ENCODE results near the gene MS4A7. TPM values are rescaled to one million over a fixed set of nuclear protein-coding genes. Genes with fewer than 3 reads are reported as not detected.

MS4A7 gene
- total RNA-seq, 6 experiments from 2014 or later = not detected

DNA sequence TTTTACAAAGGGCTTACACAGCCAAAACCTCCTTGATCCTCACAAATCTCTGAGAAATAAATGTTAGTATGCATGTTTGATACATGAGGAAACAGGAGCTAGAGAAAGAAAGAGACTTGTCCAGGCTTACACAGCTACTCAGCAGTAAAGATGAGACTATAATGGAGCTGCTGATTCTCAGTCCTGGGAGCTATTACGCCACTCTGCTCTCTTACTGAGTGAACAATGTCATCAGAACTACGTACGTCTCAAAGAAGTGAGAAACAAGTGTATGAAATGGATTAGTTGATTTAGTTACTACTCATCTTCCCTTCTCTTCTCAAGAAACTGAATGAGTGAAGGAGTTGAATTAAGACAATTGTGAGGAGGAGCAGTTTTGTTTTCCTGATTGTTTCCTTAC is 39.0 kb upstream of the MS4A7 start:
- no peaks in the 10 kb centered on the region for H3K36me3 Mint-ChIP-seq (ENCODE audit: low read depth)
- no peaks in the 10 kb centered on the region; the same call in 1 of the 2 replicates for H3K27me3 Mint-ChIP-seq (ENCODE audit: insufficient read depth)
- H3K27ac Mint-ChIP-seq = no peak overlapping the region

DNA sequence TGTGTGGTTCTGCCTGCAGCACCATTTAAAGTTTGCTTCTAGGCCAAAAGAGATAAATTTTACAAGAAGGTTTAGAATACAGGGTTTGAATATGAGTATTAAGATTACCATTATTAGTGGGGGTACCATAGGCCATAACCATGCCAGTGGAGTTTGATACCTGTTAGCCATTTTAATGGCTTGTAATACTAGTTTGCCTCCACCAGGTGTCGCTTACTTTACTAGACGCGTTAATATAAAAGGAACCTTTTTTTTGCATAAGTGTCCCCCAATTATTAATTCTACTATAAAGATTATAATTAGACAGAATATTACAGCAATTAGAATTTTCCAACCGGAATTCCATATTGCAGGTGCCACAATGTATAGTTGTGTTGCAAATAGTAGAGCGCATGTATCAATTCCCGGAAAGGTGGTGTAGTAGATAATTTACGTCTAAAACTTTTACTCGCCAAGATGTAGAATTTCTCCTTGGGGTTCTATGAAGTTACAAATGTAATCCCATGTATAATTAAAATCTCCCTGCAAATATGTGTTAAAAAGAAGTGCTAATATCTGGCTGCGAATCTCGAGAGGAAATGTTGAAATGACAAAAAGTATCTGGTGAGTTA is 35.1 kb upstream of the MS4A7 start:
- Mint-ChIP-seq H3K36me3 (ENCODE audit: low read depth) (no peaks in the 10 kb centered on the region), H3K4me1 (ENCODE audit: low read depth) (no peaks in the 10 kb centered on the region), H3K4me3 (no peak overlapping the region), H3K27ac (no peak overlapping the region), H3K27me3 (ENCODE audit: insufficient read depth) (no peaks in the 10 kb centered on the region; the same call in 1 of the 2 replicates), H3K9me3 (peaks cover 5% of the 10 kb centered on the region; the same call in 1 of the 2 replicates)
- TF ChIP-seq, protein P1, sequence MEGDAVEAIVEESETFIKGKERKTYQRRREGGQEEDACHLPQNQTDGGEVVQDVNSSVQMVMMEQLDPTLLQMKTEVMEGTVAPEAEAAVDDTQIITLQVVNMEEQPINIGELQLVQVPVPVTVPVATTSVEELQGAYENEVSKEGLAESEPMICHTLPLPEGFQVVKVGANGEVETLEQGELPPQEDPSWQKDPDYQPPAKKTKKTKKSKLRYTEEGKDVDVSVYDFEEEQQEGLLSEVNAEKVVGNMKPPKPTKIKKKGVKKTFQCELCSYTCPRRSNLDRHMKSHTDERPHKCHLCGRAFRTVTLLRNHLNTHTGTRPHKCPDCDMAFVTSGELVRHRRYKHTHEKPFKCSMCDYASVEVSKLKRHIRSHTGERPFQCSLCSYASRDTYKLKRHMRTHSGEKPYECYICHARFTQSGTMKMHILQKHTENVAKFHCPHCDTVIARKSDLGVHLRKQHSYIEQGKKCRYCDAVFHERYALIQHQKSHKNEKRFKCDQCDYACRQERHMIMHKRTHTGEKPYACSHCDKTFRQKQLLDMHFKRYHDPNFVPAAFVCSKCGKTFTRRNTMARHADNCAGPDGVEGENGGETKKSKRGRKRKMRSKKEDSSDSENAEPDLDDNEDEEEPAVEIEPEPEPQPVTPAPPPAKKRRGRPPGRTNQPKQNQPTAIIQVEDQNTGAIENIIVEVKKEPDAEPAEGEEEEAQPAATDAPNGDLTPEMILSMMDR (IDR thresholded peaks at IDR 0.05) = peak; percentile 76
- DNase-seq = no peak

More for the DNA sequence above, 39.0 kb upstream of the MS4A7 start:
- Mint-ChIP-seq H3K4me1 (ENCODE audit: low read depth) (no peaks in the 10 kb centered on the region), H3K4me3 (no peak overlapping the region), H3K9me3 (peaks cover 9% of the 10 kb centered on the region; the same call in 1 of the 2 replicates)
- DNase-seq = no peak
- TF ChIP-seq, protein P1 (IDR thresholded peaks at IDR 0.05) = no peak

DNA sequence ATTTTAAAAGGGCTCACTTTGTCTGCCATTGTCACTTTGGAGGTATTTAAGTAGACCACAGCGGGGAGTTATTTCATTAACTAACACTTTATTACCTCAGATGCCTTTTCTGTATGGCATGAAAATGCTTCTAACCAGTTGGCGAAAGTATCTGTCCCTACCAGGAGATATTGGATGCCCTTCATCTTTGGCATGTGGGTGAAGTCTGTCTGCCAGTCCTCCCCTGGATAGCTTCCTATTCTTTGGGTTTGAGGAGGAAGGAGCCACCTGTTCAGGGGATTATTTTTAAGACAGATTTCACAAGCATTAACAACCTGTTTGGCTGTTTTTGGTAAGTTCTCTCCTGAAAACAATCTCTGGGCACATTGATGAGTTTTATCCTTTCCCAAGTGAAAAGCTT is 34.2 kb upstream of the MS4A7 start:
- H3K27me3 Mint-ChIP-seq (ENCODE audit: insufficient read depth) = no peaks in the 10 kb centered on the region
- H3K4me3 Mint-ChIP-seq = no peak overlapping the region
- no peak overlapping the region for H3K27ac Mint-ChIP-seq
- no peak for DNase-seq
- TF ChIP-seq, protein P1 (IDR thresholded peaks at IDR 0.05) = no peak
- peaks cover 5% of the 10 kb centered on the region; the same call in 1 of the 2 replicates for H3K9me3 Mint-ChIP-seq
- H3K4me1 Mint-ChIP-seq (ENCODE audit: low read depth) = no peaks in the 10 kb centered on the region
- no peaks in the 10 kb centered on the region for H3K36me3 Mint-ChIP-seq (ENCODE audit: low read depth)

DNA sequence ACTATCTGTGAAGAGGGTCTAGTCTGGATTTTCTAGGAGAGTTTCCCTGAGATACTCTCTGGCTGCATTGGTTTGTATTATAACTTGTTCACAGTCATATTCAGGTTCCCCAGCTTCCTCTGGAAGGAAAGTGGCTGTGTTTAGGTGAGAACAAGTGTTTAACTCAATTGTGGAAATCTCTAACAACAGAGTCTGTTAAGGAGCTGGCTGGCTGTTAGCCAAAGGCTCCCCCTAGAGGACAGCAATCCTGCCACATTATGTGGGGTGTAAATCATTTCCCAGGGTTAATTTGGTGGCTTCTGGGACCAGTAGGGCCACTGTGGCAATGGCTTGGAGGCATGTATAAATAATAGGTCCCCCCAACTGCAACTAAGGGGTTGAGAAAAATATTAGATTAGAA is 32.8 kb upstream of the MS4A7 start:
- Mint-ChIP-seq H3K9me3 (peaks cover 5% of the 10 kb centered on the region; the same call in 1 of the 2 replicates), H3K36me3 (ENCODE audit: low read depth) (no peaks in the 10 kb centered on the region), H3K4me1 (ENCODE audit: low read depth) (no peaks in the 10 kb centered on the region), H3K27me3 (ENCODE audit: insufficient read depth) (0 out of 2 replicates have a peak, but pooled peaks cover 2% of the 10 kb centered on the region), H3K4me3 (no peak overlapping the region), H3K27ac (no peak overlapping the region)
- TF ChIP-seq, protein P1 (IDR thresholded peaks at IDR 0.05) = peak; percentile 35; the same call in 1 of the 2 replicates
- DNase-seq = no peak

DNA sequence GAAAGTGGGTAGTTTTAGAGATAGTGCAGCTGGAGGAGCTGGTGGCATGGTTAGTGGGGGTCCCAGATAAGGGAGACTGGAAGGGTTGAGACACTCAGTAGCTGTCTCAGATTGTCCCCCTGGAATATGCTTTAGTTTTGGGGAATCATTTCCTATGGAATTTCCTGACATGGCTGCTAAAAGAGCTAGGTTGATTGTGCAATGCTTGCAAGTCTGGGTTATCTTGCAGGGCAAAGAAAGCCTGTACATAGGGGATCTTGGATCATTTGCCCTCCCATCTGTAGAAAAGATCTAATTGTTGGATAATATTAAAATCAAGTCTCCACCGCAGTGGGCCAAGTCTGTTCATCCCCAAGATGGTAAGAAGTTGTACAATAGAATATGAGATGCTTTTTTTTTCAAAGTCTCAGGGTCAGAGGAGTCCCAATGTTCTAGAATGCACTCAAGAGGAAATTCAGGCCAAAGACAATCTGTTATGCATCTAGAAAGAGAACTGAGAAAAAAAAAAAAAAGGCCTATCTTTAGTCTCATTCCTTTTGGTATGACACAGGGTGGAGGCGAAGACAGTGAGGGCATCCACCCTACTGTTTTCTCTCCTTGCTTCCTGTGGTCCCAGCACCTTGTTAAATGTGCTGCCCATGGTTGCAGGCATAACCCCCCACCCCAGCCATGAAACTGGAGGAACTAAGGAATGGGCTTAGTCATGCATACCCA is 31.1 kb upstream of the MS4A7 start:
- H3K27me3 Mint-ChIP-seq (ENCODE audit: insufficient read depth) = 0 out of 2 replicates have a peak, but pooled peaks cover 2% of the 10 kb centered on the region
- no peaks in the 10 kb centered on the region for H3K9me3 Mint-ChIP-seq

More for the DNA sequence above, 31.1 kb upstream of the MS4A7 start:
- DNase-seq = no peak
- TF ChIP-seq, protein P1 (IDR thresholded peaks at IDR 0.05) = no peak
- Mint-ChIP-seq H3K4me1 (ENCODE audit: low read depth) (no peaks in the 10 kb centered on the region), H3K27ac (no peak overlapping the region), H3K36me3 (ENCODE audit: low read depth) (no peaks in the 10 kb centered on the region), H3K4me3 (no peak overlapping the region)
